Measurements from ENCODE around the gene TBCCD1. TPM values are rescaled to one million over a fixed set of nuclear protein-coding genes. Genes with fewer than 3 reads are reported as not detected.
A peak's percentile ranks its signal among the peaks of the same experiment; 100 is the strongest.

TBCCD1 gene
- total RNA-seq, 2 experiments from 2014 or later: 7.6 to 8.1 TPM

- no peak overlapping the region for H3K27ac ChIP-seq (ENCODE audit: low read depth in 1 of 2, low read length in 2 of 2)
- no peak for TF ChIP-seq CTCF (IDR thresholded peaks at IDR 0.05)
- H3K36me3 ChIP-seq (ENCODE audit: insufficient read depth, low read length): peaks cover 4% of the 10 kb centered on the region
- no peak for ATAC-seq (ENCODE audit: poor library complexity)
- POLR2A ChIA-PET: interaction anchor here (0.5 to 2.5 kb wide), 9 partner anchors 7 to 603 kb away, joined by 3 to 10 read pairs (median 4); partner anchors contain the start of genes DNAJB11 and TRA2B
- Mint-ChIP-seq H3K4me1 (ENCODE audit: low read depth) (peaks cover 7% of the 10 kb centered on the region), H3K27me3 (no peaks in the 10 kb centered on the region), H3K36me3 (ENCODE audit: low read depth) (peaks cover 16% of the 10 kb centered on the region), H3K9me3 (no peaks in the 10 kb centered on the region), H3K27ac (no peak overlapping the region), H3K4me3 (no peak overlapping the region)
- CTCF ChIA-PET: interaction anchor here (0.6 to 4.0 kb wide), 20 partner anchors 18 to 1219 kb away, joined by 3 to 21 read pairs (median 5); partner anchors contain the start of gene DNAJB11
- peaks cover 4% of the 10 kb centered on the region for H3K4me1 ChIP-seq (ENCODE audit: insufficient read depth, low read length)
- H3K4me3 ChIP-seq (ENCODE audit: low read length): no peak overlapping the region
- no peaks in the 10 kb centered on the region for H3K9me3 ChIP-seq (ENCODE audit: control insufficient read depth in 1 of 2, insufficient read depth in 1 of 2, low read length in 2 of 2)
- no peak for DNase-seq
- no peaks in the 10 kb centered on the region for H3K27me3 ChIP-seq (ENCODE audit: control insufficient read depth in 1 of 2, insufficient read depth in 2 of 2, low read length in 2 of 2)
- intact Hi-C loops (cut with DNase I, micrococcal nuclease): loop anchor here (1.0 to 5.0 kb wide), 5 partner anchors 22 to 564 kb away; no protein-coding TSS in a partner anchor
Measured at GRCh38 chr3:186540835-186541226, 26.3 kb downstream of the TBCCD1 start.

DNA sequence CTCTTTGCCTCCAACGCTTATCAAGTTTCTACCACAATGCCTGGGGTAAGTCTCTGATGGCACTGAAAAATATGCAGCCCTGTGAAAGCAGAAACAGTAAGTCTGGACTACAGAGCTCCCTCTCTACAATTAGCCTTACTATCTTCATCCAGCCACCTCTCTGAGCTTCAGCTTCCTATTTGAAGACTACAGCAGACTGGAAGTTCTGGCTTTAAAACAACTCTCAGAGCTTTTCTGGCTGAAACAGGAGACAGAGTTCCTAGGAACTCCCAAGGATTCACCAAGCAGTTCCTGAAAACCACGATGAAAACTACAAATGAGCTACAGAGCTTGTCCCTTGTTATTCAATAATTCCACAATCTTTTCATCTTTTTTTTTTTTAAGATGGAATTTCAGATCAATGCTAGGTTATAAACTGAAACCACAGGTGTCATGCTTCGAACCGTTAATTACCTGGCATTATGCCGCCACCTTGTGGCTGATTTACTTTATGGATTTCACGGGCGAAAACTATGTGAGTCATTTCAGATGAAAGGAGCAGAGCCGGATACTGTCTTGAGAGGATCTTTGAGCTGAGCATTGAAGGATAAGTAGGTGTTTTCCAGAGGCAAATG, 26.8 kb downstream of the TBCCD1 start:
- Mint-ChIP-seq H3K9me3 (no peaks in the 10 kb centered on the region), H3K4me1 (ENCODE audit: low read depth) (peaks cover 7% of the 10 kb centered on the region), H3K36me3 (ENCODE audit: low read depth) (peaks cover 16% of the 10 kb centered on the region), H3K27ac (no peak overlapping the region), H3K4me3 (no peak overlapping the region), H3K27me3 (no peaks in the 10 kb centered on the region)
- POLR2A ChIA-PET: interaction anchor here (0.5 to 2.5 kb wide), 11 partner anchors 8 to 603 kb away, joined by 3 to 16 read pairs (median 4); partner anchors contain the start of genes DNAJB11 and TRA2B
- ATAC-seq (ENCODE audit: poor library complexity) (peak; percentile 98), DNase-seq (peak; percentile 66 to 92 (median 80))
- peaks cover 4% of the 10 kb centered on the region for H3K4me1 ChIP-seq (ENCODE audit: insufficient read depth, low read length)
- intact Hi-C loops (cut with DNase I, micrococcal nuclease): loop anchor here (1.0 to 5.0 kb wide), 5 partner anchors 22 to 563 kb away; no protein-coding TSS in a partner anchor
- H3K9me3 ChIP-seq (ENCODE audit: control insufficient read depth in 1 of 2, insufficient read depth in 1 of 2, low read length in 2 of 2): no peaks in the 10 kb centered on the region
- TF ChIP-seq CTCF (IDR thresholded peaks at IDR 0.05): peak; percentile 84
- H3K36me3 ChIP-seq (ENCODE audit: insufficient read depth, low read length): peaks cover 4% of the 10 kb centered on the region
- no peak overlapping the region for H3K27ac ChIP-seq (ENCODE audit: low read depth in 1 of 2, low read length in 2 of 2)
- H3K4me3 ChIP-seq (ENCODE audit: low read length): no peak overlapping the region
- no peaks in the 10 kb centered on the region for H3K27me3 ChIP-seq (ENCODE audit: control insufficient read depth in 1 of 2, insufficient read depth in 2 of 2, low read length in 2 of 2)
- CTCF ChIA-PET: interaction anchor here (0.6 to 4.0 kb wide), 21 partner anchors 18 to 1220 kb away, joined by 3 to 21 read pairs (median 5); partner anchors contain the start of gene DNAJB11

DNA sequence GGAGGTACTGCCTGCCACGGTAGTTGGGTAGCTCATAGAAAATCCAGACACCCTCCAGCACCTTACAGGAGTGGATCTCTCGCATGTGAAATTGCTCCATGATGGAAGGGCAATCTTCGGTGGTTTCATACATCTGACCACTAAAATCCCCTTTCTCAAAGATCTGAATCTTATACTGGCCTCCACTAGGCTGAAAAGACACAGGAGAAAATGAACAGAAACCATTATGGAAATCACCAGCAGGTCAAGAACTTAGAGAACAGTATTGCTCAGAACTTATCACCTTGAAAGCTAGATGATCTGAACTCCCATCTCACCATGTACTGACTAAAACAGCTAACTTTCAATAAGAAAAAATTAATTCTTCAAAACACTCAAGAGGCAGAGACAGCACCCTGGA, 28.4 kb downstream of the TBCCD1 start:
- DNase-seq: no peak
- Histone ChIP-seq H3K36me3 (ENCODE audit: insufficient read depth, low read length) (peaks cover 4% of the 10 kb centered on the region), H3K27ac (ENCODE audit: low read depth in 1 of 2, low read length in 2 of 2) (no peak overlapping the region), H3K4me3 (ENCODE audit: low read length) (no peak overlapping the region), H3K27me3 (ENCODE audit: control insufficient read depth in 1 of 2, insufficient read depth in 2 of 2, low read length in 2 of 2) (no peaks in the 10 kb centered on the region), H3K4me1 (ENCODE audit: insufficient read depth, low read length) (peaks cover 12% of the 10 kb centered on the region), H3K9me3 (ENCODE audit: control insufficient read depth in 1 of 2, insufficient read depth in 1 of 2, low read length in 2 of 2) (no peaks in the 10 kb centered on the region)
- ChIA-PET CTCF (interaction anchor here (0.6 to 4.0 kb wide), 4 partner anchors 78 to 555 kb away, joined by 3 to 21 read pairs (median 16); no protein-coding TSS in a partner anchor), POLR2A (interaction anchor here (2.3 to 2.5 kb wide), 2 partner anchors 20 to 280 kb away, joined by 10 to 16 read pairs; no protein-coding TSS in a partner anchor)
- no peak for ATAC-seq (ENCODE audit: poor library complexity)
- Mint-ChIP-seq H3K36me3 (ENCODE audit: low read depth) (peaks cover 3% of the 10 kb centered on the region), H3K4me1 (ENCODE audit: low read depth) (peaks cover 18% of the 10 kb centered on the region), H3K27me3 (no peaks in the 10 kb centered on the region), H3K9me3 (no peaks in the 10 kb centered on the region), H3K27ac (no peak overlapping the region), H3K4me3 (no peak overlapping the region)
- intact Hi-C loops (cut with DNase I, micrococcal nuclease): loop anchor here in 1 of 2 experiments (5.0 to 10.0 kb wide), 2 partner anchors 76 to 424 kb away; no protein-coding TSS in a partner anchor
- no peak for TF ChIP-seq CTCF (IDR thresholded peaks at IDR 0.05)
